Ovary (tissue), 3 donors: ENCODE measurements around the gene MSL3.

Source experiments
- CTCF ChIP-seq, 3 donors: fragments of 450-650 bp in 2 of 3; fragments of 200-600 bp in 1 of 3; IDR thresholded peaks; one replicate each; pipeline versions ENCODE4 v1.5.1 to v1.8.0; 2016 to 2022; ENCODE audit warnings: antibody characterized with exemption in 3 of 3, mild to moderate bottlenecking in 1 of 3
- POLR2A ChIP-seq: fragments of 450-650 bp; IDR thresholded peaks from one replicate; pipeline ENCODE4 v1.6.1; 2017; ENCODE audit warnings: antibody characterized with exemption, mild to moderate bottlenecking, moderate library complexity
- donor health status: DM: no; HTN: no; CAD: no.

- no peak for TF ChIP-seq CTCF (IDR thresholded peaks at IDR 0.05)
- no peak for TF ChIP-seq POLR2A
Observed at GRCh38 chrX:11781133-11781532, 23.1 kb downstream of the MSL3 start.
